GM12872 (cell line): ENCODE measurements around the gene CCSER1.

Experiments
- CTCF ChIP-seq: IDR thresholded peaks from 3 replicates; pipeline ENCODE4 v1.5.1; 2011; ENCODE audit warnings: low read depth, mild to moderate bottlenecking, low read length, moderate library complexity; ENCODE audit not compliant: insufficient read depth

Gene CCSER1

GRCh38 chr4:91304292-91304691, 1177.1 kb downstream of the CCSER1 start:
- TF ChIP-seq CTCF: no peak

- TF ChIP-seq CTCF: no peak
Observed at GRCh38 chr4:91317434-91317833, 1190.2 kb downstream of the CCSER1 start.

GRCh38 chr4:91319556-91320268, 1192.5 kb downstream of the CCSER1 start:
- TF ChIP-seq CTCF: no peak

GRCh38 chr4:91322961-91323360, 1195.8 kb downstream of the CCSER1 start:
- TF ChIP-seq CTCF: no peak

GRCh38 chr4:91325495-91325894, 1198.3 kb downstream of the CCSER1 start:
- no peak for TF ChIP-seq CTCF

- TF ChIP-seq CTCF: no peak
Observed at GRCh38 chr4:91330555-91331137, 1203.5 kb downstream of the CCSER1 start.

GRCh38 chr4:91340822-91341221, 1213.6 kb downstream of the CCSER1 start:
- no peak for TF ChIP-seq CTCF

GRCh38 chr4:91345632-91346031, 1218.4 kb downstream of the CCSER1 start:
- no peak for TF ChIP-seq CTCF
